HS-27A (cell line): ENCODE results near the gene PLXNA3.

Experiments
- DNase-seq: peaks from one replicate; pipeline ENCODE4 v3.0.0-alpha.2; 2012; ENCODE audit warnings: low read depth, missing footprints

The PLXNA3 gene

DNA sequence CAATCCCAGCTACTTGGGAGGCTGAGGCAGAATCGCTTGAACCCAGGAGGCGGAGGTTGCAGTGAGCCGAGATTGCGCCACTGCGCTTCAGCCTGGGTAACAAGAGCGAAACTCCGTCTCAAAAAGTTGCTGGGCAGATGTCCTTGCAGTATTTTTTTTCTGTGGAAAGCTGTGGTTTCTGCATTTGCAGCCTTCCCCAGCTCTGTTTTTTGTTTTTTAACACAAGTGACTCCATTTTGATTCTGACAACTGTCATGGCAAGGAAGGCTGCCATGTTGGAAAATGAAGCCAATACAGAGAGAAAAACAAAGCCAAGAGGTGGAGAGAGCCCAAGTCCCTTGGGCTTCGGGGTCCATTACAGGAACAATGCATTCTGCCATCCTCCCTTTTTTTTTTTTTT, 44.0 kb downstream of the PLXNA3 start:
- no peak for DNase-seq

DNA sequence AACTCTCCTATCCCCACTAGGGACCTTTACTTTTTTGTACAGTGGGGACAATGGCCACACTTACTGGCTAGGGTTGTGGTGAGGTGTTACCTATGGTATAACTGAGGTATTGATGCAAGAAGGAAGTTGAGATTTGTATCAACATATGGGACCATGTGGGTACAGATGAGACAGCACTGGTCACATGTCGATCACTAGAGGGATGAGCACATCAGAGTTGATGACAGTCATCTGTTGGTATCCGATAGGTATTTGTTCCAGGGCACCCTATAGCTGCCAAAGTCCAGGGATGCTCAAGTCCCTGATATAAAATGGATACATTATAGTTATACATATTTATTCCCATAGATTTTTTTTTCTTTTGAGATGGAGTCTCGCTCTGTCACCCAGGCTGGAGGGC, 44.9 kb downstream of the PLXNA3 start:
- DNase-seq, result no peak

DNA sequence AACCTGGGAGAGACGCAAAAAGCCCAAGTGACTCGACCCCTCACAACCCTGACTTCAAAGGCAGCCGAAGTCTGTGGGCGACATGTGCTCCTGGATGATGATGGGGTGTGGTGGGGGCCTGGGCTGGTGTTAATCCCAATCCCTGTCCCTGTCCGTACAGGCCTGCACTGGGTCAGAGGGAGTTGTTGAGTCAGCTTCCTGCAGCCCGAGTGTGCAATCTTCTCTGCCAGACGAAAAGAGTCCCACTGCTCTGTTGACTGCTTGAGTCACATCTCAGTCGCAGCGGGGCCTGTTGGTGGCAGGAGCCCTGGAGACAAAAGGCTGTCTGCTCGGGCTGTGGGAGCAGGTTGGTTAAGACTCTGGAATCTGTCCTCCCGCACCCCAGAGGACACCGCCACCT, 47.7 kb downstream of the PLXNA3 start:
- DNase-seq, result no peak

DNA sequence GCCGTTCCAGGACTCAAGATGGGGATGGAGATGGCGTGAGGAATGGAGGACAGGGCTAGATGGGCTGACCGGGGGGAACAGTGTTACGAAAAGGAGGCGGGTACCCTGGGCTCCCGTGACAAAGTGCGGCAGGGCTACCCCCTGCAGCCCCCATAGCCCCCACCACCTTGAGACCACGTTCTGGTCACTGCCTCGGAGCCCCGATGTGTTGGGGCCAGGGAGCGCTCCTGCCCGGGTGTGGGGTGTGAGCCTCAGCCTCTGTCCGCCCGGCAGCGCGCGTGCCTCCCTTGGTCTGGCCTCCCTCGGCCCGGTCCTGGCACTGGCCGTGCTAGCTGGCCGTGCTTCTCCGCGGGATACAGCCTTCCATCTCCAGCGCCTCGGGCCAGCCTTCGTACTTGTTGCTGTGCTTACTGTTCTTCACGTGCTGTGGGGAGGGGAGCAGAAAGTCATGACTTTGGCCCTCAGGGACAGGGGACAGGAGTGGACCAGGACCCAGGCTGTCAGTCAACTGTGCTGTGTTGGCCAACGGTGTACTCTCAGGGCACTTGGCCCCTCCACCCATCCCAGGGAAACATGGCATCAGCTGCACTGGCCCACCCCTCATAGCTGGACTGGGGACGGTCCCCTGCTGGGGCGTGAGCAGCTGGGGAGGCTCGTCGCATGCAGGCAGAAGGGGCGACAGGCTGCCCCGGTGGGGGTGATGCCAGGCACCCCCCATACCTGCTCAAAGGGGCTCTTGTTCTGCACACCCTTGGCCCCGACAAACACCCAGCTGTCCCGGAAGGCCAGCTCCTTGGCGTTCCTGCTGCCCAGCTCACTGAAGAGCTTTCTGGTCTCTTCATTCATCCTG, 48.6 kb downstream of the PLXNA3 start:
- no peak for DNase-seq

DNA sequence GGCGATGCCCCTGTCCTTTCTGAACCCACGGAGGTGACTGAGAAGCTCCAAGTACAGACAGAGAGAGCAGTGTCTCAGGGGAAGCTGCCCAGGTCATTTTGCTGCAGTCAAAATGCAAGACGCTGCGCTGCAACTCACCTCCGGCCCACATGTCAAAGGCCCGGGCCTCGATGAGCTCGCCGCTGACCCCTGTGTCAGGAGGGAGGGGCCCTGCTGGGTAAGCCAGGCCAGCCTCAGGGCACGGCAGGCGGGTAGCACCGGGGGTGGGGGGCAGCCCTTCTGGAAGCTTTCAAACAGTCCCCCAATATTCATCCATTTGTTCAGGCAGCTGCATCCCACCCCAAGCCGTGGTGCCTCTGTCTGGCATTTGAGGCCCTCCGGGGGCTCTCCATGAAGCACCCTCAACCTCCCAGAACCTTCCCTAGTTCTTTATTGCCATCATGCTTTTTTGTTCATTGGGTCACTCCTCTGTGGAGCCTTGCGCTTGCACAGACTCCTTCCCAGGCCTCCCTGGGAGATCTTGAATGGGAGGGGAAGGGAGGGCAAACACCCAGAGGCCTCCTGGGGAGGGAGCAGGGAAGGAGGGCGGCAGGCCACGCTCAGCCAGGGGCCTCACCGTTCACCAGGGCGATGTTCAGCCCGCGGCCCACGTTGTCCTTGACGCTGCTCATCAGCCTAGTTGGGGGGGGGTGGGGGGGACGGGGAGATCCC, 49.7 kb downstream of the PLXNA3 start:
- no peak for DNase-seq

DNA sequence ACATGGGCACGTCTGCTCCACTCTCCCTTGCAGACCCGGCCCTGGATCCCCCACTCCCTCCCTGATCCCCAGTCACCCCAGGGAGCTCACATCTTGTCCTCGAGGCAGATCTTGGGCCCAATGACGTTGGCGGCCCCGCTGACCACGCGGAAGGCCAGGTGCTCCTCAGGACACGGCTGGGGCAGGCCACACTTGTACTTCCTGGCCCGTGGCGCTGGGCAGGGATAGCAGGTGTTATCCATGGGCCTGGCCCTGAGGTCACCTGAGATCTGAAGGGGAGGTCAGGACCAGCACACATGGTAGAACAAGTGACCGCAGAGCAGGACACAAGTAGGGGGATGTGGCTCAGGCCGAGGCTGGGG, 50.3 kb downstream of the PLXNA3 start:
- DNase-seq, result no peak

DNA sequence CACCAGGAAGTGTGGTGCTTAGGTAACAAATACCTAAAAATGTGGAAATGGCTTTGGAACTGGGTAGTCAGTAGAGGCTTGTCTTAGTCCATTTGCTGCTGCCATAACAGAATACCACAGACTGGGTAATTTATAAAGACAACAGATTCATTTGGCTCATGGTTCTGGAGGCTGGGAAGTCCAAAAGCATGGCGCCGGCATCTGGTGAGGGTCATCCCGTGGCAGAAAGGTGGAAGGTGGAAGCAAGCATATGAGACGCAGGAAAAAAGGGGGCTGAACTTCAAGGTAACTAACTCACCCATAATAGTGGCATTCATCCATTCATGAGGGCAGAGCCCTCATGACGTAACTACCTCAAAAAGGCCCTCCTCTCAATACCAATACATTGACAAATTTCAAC, 51.4 kb downstream of the PLXNA3 start:
- no peak for DNase-seq

DNA sequence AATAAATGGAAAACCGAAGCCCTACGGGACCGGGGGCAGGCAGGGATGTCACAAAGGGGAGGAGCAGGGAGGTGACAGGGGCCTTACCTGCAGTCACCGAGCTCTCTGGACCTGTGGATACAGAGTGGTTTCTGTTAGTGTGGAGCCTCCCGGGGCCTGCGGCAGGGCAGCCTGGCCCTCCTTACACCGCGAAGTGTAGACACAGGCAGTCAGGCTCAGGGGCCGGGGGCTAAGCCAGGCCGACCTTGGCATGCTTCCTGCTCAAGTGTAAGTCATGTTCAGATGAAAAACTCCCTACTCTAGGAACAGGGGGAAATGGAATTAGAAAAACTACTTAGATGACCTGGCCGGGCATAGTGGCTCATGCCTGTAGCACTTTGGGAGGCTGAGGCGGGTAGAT, 53.7 kb downstream of the PLXNA3 start:
- DNase-seq, result no peak

DNA sequence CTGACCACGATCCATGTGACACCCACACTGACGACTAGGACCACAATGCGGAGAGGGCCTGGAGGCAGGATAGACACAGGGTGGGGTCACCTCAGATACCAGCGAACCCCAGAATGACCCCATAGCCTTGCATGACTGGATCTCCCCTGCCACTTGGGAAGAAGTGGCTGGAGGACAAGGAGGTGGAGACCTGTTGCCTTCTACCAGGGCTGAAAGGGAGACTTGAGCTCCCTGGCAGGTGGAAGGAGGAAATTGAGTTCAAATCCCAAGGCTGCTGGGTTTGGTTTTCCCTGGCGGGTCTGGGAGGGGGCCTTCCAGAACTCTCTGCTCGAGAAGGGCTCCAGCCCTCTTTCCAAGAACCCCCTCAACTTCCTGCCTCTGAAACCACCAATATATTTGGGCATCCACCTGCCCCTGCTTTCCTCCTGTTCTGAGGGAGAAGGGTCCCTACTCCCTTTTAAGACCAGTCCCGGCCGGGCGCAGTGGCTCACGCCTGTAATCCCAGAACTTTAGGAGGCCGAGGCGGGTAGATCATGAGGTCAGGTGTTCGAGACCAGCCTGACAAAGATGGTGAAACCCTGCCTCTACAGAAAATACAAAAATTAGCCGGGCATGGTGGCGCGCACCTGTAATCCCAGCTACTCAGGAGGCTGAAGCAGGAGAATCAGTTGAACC, 54.9 kb downstream of the PLXNA3 start:
- DNase-seq, result no peak

DNA sequence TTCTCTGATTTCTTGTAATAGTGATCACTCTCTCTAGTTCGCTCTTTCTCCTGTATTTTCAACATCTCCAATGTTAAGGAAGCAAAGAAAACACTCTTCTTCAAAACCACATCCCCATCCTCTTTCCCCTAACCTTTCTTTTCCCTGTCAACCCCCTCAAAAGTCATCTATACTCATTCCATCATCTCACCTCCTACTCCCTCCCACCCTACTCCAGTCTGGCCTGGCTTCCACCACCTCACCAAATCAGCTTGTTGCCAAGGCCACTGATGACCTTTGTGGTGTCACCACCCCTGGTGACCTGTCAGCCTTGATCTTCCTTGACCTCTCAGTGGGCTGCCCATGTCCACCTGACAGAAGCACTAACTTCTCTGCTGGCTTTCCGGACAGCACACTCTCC, 55.6 kb downstream of the PLXNA3 start:
- DNase-seq, result no peak

DNA sequence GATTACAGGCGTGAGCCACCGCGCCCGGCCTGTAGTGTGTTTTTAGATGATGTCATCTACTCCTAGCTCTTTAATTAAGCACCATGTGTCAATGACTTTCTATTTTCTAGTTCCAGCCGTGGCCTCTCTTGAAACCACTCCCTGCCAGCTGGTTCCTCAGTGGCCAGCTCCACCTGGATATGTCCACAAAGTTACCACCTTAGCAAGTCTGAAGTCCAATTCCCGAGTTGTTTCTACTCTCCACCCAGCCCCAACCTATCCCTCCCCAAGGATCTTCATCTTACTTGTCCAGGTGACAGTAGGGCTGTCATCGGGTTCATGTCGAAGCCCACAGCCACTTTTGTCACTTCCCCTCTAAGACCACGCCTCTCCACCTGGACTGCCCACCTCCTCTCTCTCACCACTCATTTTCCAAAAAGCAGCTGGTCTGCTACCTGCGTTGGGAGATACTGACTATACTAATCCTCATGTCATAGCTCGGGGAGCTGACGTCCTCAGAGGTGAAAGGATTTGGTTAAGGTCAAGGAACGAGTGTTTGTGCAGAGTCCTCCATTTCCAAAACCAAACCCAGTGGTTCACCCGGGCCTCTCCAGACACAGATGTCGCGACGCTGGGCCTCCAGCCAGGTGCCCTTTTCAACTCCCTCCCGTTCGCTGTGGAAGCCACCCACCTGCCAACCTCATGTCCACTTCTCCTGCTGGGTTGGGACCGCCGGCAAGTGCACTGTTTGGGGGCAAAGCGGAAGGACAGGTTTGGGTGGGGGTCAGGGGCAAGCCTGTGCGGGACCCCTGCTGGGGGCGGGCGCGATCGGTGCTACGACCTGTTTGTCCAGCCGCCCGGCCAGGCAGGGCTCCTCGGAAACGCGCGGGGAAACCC, 57.2 kb downstream of the PLXNA3 start:
- no peak for DNase-seq

DNA sequence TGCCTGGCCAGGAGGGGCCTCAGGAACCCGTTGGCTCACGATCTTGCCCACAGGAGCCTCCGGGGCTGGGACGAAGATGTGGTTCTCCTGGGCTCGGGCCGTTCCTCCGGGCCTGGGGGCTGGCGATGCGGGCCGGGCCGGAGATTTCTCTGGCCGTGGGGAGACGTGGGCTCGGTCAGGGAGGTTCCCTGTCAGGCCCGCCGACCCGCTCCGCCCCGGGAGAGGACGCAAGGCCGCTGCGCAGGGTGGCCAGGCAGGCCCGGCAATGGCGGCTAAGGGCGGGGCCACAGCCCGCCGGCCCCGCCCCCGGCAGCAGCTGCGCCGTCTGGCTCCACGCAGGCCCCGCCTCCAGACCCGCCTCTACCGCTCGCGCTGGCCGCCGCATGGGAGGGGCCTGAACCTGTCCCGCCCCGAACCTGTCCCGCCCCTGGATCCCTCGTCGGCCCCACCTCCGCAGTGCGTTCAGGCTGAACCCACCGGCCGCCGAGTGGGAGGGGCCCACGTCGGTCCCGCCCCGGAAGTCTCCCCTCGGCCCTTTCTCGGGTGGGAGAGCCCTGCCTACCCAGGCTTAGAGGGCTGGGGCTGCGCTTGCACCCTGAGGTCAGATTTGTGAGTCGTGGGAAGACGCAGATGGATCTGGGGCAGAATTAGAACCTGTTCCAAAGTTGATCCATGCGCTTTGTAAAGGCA, 58.0 kb downstream of the PLXNA3 start, which contains the start of gene FAM3A:
TSS of gene FAM3A (minus strand) at position 267 of the 690 bp plus-strand sequence. CDS start 460 bp downstream, outside the sequence.
- no peak for DNase-seq

DNA sequence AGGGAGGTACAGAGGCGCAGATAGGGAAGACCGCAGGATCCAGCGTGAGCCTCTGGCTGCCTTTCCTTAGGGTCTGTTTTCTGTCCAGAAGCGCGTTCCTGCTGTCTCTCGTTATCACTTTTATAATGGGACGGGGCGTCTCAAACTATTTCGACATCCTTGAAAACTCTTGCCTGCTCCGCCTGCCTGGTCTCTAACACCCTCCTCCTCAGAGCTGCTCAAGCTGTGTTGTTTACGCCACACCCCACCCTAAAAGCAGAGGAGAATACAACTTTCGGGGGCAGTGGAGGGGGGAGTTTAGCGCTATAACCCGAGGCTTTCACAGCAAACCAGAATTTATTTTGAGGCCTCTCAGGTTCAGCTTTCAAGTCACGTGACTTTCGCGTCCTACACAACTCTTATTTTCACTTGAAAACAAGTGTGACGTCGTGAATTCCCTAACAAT, 58.6 kb downstream of the PLXNA3 start:
- DNase-seq, result no peak

DNA sequence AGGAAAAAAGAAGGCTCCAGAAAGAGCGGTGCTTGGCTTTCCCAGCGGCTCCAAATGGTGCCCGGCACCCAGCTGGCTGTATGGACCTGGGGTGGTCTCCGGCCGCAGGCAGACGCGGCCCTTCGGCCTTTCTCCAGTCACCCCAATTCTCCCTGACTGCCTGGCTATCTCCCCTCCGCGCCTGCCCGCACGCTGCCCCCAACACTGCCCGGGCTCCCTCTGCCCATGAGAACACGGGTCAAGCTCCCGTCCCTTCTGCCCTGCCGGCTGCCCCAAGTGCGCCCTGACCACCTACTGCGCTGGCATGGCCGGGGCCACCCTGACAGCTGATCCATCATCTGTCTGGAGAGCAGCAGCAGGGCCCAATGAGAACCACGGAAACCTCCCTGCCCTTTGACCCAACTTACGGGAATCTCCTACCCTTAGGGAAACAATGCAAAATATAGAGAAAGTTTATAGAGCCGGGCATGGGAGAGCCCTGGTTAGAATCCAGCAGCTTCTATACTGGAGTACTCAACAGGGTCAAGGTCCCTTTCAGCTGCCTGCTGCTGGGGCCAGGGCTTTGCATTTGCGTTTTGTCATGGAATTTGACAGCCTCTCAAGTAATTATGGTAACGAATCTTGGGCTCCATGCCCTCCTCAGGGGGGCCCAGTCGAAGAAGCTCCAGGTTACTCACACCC, 59.2 kb downstream of the PLXNA3 start:
- no peak for DNase-seq

DNA sequence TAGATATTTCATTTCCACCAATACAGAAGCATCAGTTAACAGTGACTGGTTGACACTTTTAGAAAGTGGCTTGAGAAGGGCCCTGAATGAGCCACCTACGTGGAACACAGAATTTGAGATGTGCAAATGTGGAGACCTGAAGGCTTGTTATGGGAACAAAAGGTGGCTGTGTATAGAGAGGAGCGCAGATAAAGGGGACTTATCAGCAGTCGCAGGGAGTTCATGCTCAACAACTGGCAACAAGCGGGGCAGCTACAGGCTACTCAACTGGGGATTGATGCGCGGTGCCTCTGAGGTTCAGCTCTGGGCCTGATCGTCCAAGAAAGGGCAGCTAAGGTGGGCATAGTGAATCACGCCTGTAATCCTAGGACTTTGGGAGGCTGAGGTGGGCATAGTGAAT, 61.3 kb downstream of the PLXNA3 start:
- no peak for DNase-seq

DNA sequence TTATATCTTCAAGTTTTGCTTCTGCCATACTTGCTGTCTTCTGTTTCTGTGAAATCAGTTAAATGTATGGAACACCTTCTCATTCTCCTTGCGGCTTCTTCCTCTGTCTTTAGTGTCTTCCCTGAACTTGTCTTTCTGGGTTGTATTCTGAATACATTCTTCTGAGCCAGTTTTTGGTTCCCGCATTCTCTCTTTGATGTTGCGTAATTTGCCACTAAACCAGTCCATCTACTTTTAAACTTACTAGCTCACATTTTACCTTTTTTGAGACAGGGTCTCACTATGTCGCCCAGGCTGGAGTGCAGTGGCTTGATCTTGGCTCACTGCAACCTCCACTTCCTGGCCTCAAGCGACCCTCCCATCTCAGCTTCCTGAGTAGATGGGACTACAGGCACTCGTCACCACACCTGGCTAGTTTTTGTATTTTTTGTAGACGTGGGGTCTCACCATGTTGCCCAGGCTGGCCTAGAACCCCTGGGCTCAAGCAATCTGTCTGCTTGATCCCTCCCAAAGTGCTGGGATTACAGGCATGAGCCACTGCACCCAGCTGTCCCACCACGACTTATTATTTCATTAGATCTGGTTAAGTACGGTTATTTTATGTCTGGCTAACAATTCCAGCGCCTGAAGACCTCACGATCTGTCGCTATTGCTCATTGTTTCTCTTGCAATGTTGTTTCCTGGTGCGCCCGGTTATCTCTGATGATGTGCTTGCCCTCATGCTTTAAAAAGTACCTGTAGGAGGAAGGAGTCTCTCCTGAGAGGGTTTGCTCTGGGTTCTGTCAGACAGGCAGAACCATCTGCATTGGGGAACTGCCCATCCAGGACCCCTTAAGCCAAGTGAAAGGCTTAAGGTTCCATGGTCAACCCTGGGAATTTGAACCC, 67.8 kb downstream of the PLXNA3 start:
- DNase-seq, result no peak

DNA sequence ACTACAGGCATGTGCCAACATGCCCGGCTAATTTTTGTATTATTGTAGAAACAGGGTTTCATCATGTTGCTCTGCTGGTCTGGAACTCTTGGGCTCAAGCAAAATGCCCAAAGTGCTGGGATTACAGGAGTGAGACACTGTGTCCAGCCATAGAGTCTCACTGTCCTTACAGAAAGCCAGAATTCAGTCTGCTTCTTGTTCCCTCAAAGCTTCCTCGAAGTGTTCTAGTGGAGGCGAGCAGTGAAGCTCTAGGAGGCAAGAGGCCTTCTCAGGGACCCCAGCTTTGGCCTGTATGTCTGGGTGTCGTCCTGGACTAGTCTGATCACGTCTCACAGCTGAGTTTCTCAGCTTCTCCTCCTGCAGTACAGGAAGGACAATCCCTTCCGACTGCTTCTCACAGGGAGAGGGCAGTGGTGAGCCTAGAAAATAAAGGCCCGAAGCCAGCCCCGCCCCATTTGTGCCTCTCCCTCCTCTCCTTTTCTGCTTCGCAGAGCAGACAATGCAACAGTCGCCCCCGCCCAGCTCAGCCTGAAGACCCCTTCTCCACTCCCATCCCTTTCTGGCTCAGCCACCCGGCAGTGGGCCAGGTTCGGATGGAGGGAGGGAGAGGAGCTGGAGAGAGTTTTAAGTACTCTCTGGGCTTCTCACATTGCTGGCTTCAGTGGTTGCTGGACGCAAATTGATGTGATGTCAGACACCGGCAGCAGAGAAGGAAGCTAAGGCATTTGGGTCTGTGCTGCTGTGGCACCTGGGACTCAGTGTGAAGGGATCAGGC, 69.0 kb downstream of the PLXNA3 start:
- DNase-seq, result no peak
